IMR-90 (cell line): ENCODE measurements around the gene CHMP1B. TPM values are rescaled to one million over a fixed set of nuclear protein-coding genes. Genes with fewer than 3 reads are reported as not detected.

ENCODE experiments used
- ATAC-seq: fragments of 200-7000 bp; cut with Tn5 transposase; 2 replicates; pipeline ENCODE4 v1.9.1; 2020; ENCODE audit warnings: low read depth, mild to moderate bottlenecking, moderate library complexity
- BruUV-seq: library from RNA; stranded (reverse); fragments of 400-500 nt; replicated peaks from 2 replicates; lab custom pipeline; 2021; lab: Mats Ljungman, UMichigan
- CTCF ChIA-PET: fragments of 300-600 bp; formaldehyde crosslinking; extraction: SDS; loops from one replicate; lab custom pipeline; 2021; ENCODE audit warnings: antibody characterized with exemption; lab: Yijun Ruan, JAX
- POLR2A ChIA-PET: fragments of 300-600 bp; sonication (Branson Sonifier 250); formaldehyde crosslinking; loops from one replicate; lab custom pipeline; 2022; ENCODE audit warnings: antibody characterized with exemption; ENCODE audit not compliant: unreplicated experiment; lab: Charles Lee
- DNase-seq: peaks from one replicate; pipeline ENCODE4 v3.0.0; 2013
- H2AFZ ChIP-seq: replicated peaks from 2 replicates; pipeline ENCODE3; 2013; ENCODE audit warnings: low read length, mild to moderate bottlenecking; ENCODE audit not compliant: poor library complexity
- H2AK5ac ChIP-seq: 2 replicates; pipeline ENCODE4 v1.6.1; 2013; ENCODE audit warnings: low read depth, low read length, inconsistent platforms
- H2AK9ac ChIP-seq: replicated peaks from 2 replicates; pipeline ENCODE3; 2013; ENCODE audit warnings: mild to moderate bottlenecking, low read depth, low read length, moderate library complexity; ENCODE audit not compliant: poor library complexity
- H2BK120ac ChIP-seq: 2 replicates; pipeline ENCODE4 v1.6.1; 2013; ENCODE audit warnings: low read depth, low read length, inconsistent platforms
- H2BK15ac ChIP-seq: 3 replicates; pipeline ENCODE4 v1.6.1; 2013; ENCODE audit warnings: low read depth, low read length, inconsistent platforms
- H2BK20ac ChIP-seq: 2 replicates; pipeline ENCODE4 v1.6.1; 2013; ENCODE audit warnings: low read depth, mild to moderate bottlenecking, inconsistent platforms, low read length, moderate library complexity
- H2BK5ac ChIP-seq: 2 replicates; pipeline ENCODE4 v1.6.1; 2013; ENCODE audit warnings: mild to moderate bottlenecking, low read depth, low read length, inconsistent platforms; ENCODE audit not compliant: poor library complexity, severe bottlenecking
- H3K14ac ChIP-seq: replicated peaks from 2 replicates; pipeline ENCODE4 v1.6.1; 2013; ENCODE audit warnings: low read depth, low read length, inconsistent platforms
- H3K18ac ChIP-seq: 2 replicates; pipeline ENCODE4 v1.6.1; 2013; ENCODE audit warnings: low read depth, low read length, control low read depth
- H3K23ac ChIP-seq: 2 replicates; pipeline ENCODE4 v1.6.1; 2013; ENCODE audit warnings: low read depth, low read length, inconsistent platforms
- H3K27ac ChIP-seq: 2 replicates; pipeline ENCODE4 v1.5.1; 2013; ENCODE audit warnings: mild to moderate bottlenecking, control low read depth, low read length; ENCODE audit not compliant: insufficient read depth
- H3K27me3 ChIP-seq: 2 replicates; pipeline ENCODE4 v1.6.1; 2013; ENCODE audit warnings: low read length; ENCODE audit not compliant: control insufficient read depth, insufficient read depth
- H3K36me3 ChIP-seq: 2 replicates; pipeline ENCODE4 v1.6.1; 2013; ENCODE audit warnings: low read length, mixed read lengths; ENCODE audit not compliant: control insufficient read depth, insufficient read depth
- H3K4ac ChIP-seq: 2 replicates; pipeline ENCODE4 v1.6.1; 2013; ENCODE audit warnings: low read depth, low read length, inconsistent platforms
- H3K4me1 ChIP-seq: 2 replicates; pipeline ENCODE4 v1.6.1; 2013; ENCODE audit warnings: low read length, mixed read lengths; ENCODE audit not compliant: control insufficient read depth, insufficient read depth
- H3K4me2 ChIP-seq: 2 replicates; pipeline ENCODE4 v1.6.1; 2013; ENCODE audit warnings: low read depth, mild to moderate bottlenecking, control low read depth, low read length, moderate library complexity
- H3K4me3 ChIP-seq: 2 replicates; pipeline ENCODE4 v1.5.1; 2013; ENCODE audit warnings: low read depth, mild to moderate bottlenecking, control low read depth, low read length, moderate library complexity; ENCODE audit not compliant: insufficient read depth
- H3K56ac ChIP-seq: 2 replicates; pipeline ENCODE4 v1.6.1; 2013; ENCODE audit warnings: low read length, inconsistent platforms; ENCODE audit not compliant: insufficient read depth; ENCODE audit errors: extremely low read depth
- H3K79me1 ChIP-seq, 2 experiments: 2 replicates each; pipeline ENCODE4 v1.6.1; 2013; ENCODE audit warnings: low read length in 2 of 2, inconsistent platforms in 1 of 2, low read depth in 1 of 2
- H3K9ac ChIP-seq: 2 replicates; pipeline ENCODE4 v1.6.1; 2013; ENCODE audit warnings: low read depth, low read length, control low read depth
- H3K9me1 ChIP-seq: 2 replicates; pipeline ENCODE4 v1.6.1; 2013; ENCODE audit warnings: low read length, inconsistent platforms; ENCODE audit not compliant: insufficient read depth
- H3K9me3 ChIP-seq: 2 replicates; pipeline ENCODE4 v1.6.1; 2013; ENCODE audit warnings: low read length; ENCODE audit not compliant: control insufficient read depth, insufficient read depth
- H4K20me1 ChIP-seq: 2 replicates; pipeline ENCODE4 v1.6.1; 2013; ENCODE audit warnings: low read length, inconsistent platforms; ENCODE audit not compliant: insufficient read depth
- H4K5ac ChIP-seq: 2 replicates; pipeline ENCODE4 v1.6.1; 2013; ENCODE audit warnings: mild to moderate bottlenecking, low read depth, low read length, control low read depth
- H4K8ac ChIP-seq, 2 experiments: 2 replicates each; pipeline ENCODE4 v1.6.1; 2013; ENCODE audit warnings: low read depth in 2 of 2, low read length in 2 of 2, control low read depth in 1 of 2, inconsistent platforms in 1 of 2
- H4K91ac ChIP-seq: 2 replicates; pipeline ENCODE4 v1.6.1; 2013; ENCODE audit warnings: low read depth, low read length, inconsistent platforms; ENCODE audit not compliant: insufficient read depth
- BHLHE40 ChIP-seq: fragments of 150-350 bp; IDR thresholded peaks from 2 replicates; pipeline ENCODE4 v1.6.1; 2016; ENCODE audit warnings: mild to moderate bottlenecking, low read depth, low read length
- CEBPB ChIP-seq: IDR thresholded peaks from 2 replicates; pipeline ENCODE4 v1.6.1; 2012; ENCODE audit warnings: low read depth, low read length, improper control_type of control experiment
- ELK1 ChIP-seq: fragments of 150-350 bp; IDR thresholded peaks from 2 replicates; pipeline ENCODE4 v1.6.1; 2016; ENCODE audit warnings: low read depth, mild to moderate bottlenecking, low read length, moderate library complexity, borderline replicate concordance
- FOS ChIP-seq: fragments of 150-350 bp; IDR thresholded peaks from 2 replicates; pipeline ENCODE4 v1.6.1; 2016; ENCODE audit warnings: low read depth, low read length
- MAZ ChIP-seq: IDR thresholded peaks from 2 replicates; pipeline ENCODE4 v1.6.1; 2012; ENCODE audit warnings: low read depth, mild to moderate bottlenecking, low read length, improper control_type of control experiment, moderate library complexity, borderline replicate concordance
- MXI1 ChIP-seq: IDR thresholded peaks from 2 replicates; pipeline ENCODE4 v1.6.1; 2012; ENCODE audit warnings: low read depth, mild to moderate bottlenecking, low read length, moderate library complexity, borderline replicate concordance
- NFE2L2 ChIP-seq: fragments of 150-350 bp; IDR thresholded peaks from 2 replicates; pipeline ENCODE4 v1.6.1; 2016; ENCODE audit warnings: low read depth, mild to moderate bottlenecking, low read length
- RAD21 ChIP-seq: IDR thresholded peaks from 2 replicates; pipeline ENCODE4 v1.6.1; 2012; ENCODE audit warnings: low read length, improper control_type of control experiment
- RCOR1 ChIP-seq: IDR thresholded peaks from 2 replicates; pipeline ENCODE4 v1.6.1; 2012; ENCODE audit warnings: mild to moderate bottlenecking, low read length, improper control_type of control experiment; ENCODE audit not compliant: insufficient replicate concordance
- RFX5 ChIP-seq: IDR thresholded peaks from 2 replicates; pipeline ENCODE4 v1.8.0; 2012; ENCODE audit warnings: low read depth, mild to moderate bottlenecking, low read length, moderate library complexity
- SMC3 ChIP-seq: fragments of 150-350 bp; IDR thresholded peaks from 2 replicates; pipeline ENCODE4 v1.6.1; 2016; ENCODE audit warnings: low read depth, mild to moderate bottlenecking, antibody characterized with exemption, low read length, moderate library complexity
- WGBS, 2 experiments: methylation state at CpG; one replicate each; pipeline versions ENCODE4 v1.1.5 to v1.1.7; 2013; ENCODE audit warnings: missing lambda C conversion rate in 2 of 2; ENCODE audit not compliant: insufficient read length in 1 of 2; ENCODE audit errors: extremely low coverage in 2 of 2; 5-methylcytosine and 5-hydroxymethylcytosine counted together
- dilution Hi-C: fragments of 300-500 bp; cut with HindIII; formaldehyde crosslinking; loops from one replicate; pipeline ENCODE4 v1.14.3; 2018; ENCODE audit warnings: low sequenced_read_pairs; ENCODE audit not compliant: unreplicated experiment
- in situ Hi-C: fragments of 300-500 bp; cut with MboI; formaldehyde crosslinking; loops from 3 replicates; pipeline ENCODE4 v1.14.3; 2019; ENCODE audit warnings: low sequenced_read_pairs, inconsistent platforms, mixed read lengths
- intact Hi-C: fragments of 100-400 bp; cut with micrococcal nuclease; formaldehyde crosslinking; loops from 2 replicates; pipeline ENCODE4 v1.10.0; 2022
- polyA plus RNA-seq, 3 experiments: library from polyadenylated mRNA; depleted of rRNA; stranded (reverse); fragments of >200 nt; gene quantifications; 2 replicates each; pipeline ENCODE4 v1.2.3, GENCODE V29; 2012; ENCODE audit warnings: low replicate concordance in 1 of 3
- total RNA-seq: library from RNA; depleted of rRNA; stranded (reverse); fragments of >200 nt; gene quantifications from 2 replicates; pipeline ENCODE4 v1.2.3, GENCODE V29; 2012
- TF ChIP-seq, protein P1 (sequence below): fragments of 150-350 bp; IDR thresholded peaks from 2 replicates; pipeline ENCODE4 v1.6.1; 2017; ENCODE audit warnings: mild to moderate bottlenecking, antibody characterized with exemption, low read length, low read depth

The CHMP1B gene
- total and polyA plus RNA-seq, 2 of the 4 experiments (the other 2 are of a cell fraction) = 21.1 to 39.4 TPM

GRCh38 chr18:11839556-11839955 is 11.7 kb upstream of the CHMP1B start:
- Histone ChIP-seq H2BK20ac (no peak overlapping the region), H4K91ac (no peak overlapping the region), H2BK15ac (no peak overlapping the region), H3K27me3 (no peaks in the 10 kb centered on the region), H3K23ac (no peak overlapping the region), H3K4me3 (no peak overlapping the region), H4K8ac (no peak overlapping the region), H3K18ac (no peak overlapping the region), H3K79me1 (no peaks in the 10 kb centered on the region), H4K5ac (no peak overlapping the region; the same call in 1 of the 2 replicates), H3K36me3 (no peaks in the 10 kb centered on the region), H2BK120ac (no peak overlapping the region), H3K56ac (no peak overlapping the region), H2AK5ac (no peak overlapping the region), H3K27ac (no peak overlapping the region), H3K4me1 (no peaks in the 10 kb centered on the region), H2AFZ (no peak overlapping the region), H3K9me1 (no peaks in the 10 kb centered on the region), H4K20me1 (no peaks in the 10 kb centered on the region), H3K9ac (no peak overlapping the region), H3K4me2 (no peak overlapping the region), H3K9me3 (no peaks in the 10 kb centered on the region), H3K4ac (no peak overlapping the region), H2AK9ac (no peak overlapping the region), H3K14ac (no peak overlapping the region), H2BK5ac (no peak overlapping the region)
- dilution Hi-C loops (no loop called here), intact Hi-C loops (no loop called here), in situ Hi-C loops (no loop called here)
- ChIA-PET CTCF (no interaction called here), POLR2A (no interaction called here)
- DNase-seq = no peak
- BruUV-seq = no TSS peak
- WGBS, 2 experiments = 60% methylated on average over 1 of the region's 6 CpGs; no CpG with 5 or more reads in 1 of the 2 experiments
- TF ChIP-seq CEBPB (no peak), FOS (no peak), ELK1 (no peak), RFX5 (no peak), RAD21 (no peak), BHLHE40 (no peak), RCOR1 (no peak), NFE2L2 (no peak), SMC3 (no peak), MXI1 (no peak), MAZ (no peak)
- TF ChIP-seq, protein P1, sequence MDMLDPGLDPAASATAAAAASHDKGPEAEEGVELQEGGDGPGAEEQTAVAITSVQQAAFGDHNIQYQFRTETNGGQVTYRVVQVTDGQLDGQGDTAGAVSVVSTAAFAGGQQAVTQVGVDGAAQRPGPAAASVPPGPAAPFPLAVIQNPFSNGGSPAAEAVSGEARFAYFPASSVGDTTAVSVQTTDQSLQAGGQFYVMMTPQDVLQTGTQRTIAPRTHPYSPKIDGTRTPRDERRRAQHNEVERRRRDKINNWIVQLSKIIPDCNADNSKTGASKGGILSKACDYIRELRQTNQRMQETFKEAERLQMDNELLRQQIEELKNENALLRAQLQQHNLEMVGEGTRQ = no peak
- ATAC-seq = no peak
